IMR-90 (cell line): ENCODE data around the gene YTHDC2. TPM values are rescaled to one million over a fixed set of nuclear protein-coding genes. Genes with fewer than 3 reads are reported as not detected.

Experiments
- ATAC-seq: fragments of 200-7000 bp; cut with Tn5 transposase; 2 replicates; pipeline ENCODE4 v1.9.1; 2020; ENCODE audit warnings: low read depth, mild to moderate bottlenecking, moderate library complexity
- BruUV-seq: library from RNA; stranded (reverse); fragments of 400-500 nt; replicated peaks from 2 replicates; lab custom pipeline; 2021; lab: Mats Ljungman, UMichigan
- CTCF ChIA-PET: fragments of 300-600 bp; formaldehyde crosslinking; extraction: SDS; loops from one replicate; lab custom pipeline; 2021; ENCODE audit warnings: antibody characterized with exemption; lab: Yijun Ruan, JAX
- POLR2A ChIA-PET: fragments of 300-600 bp; sonication (Branson Sonifier 250); formaldehyde crosslinking; loops from one replicate; lab custom pipeline; 2022; ENCODE audit warnings: antibody characterized with exemption; ENCODE audit not compliant: unreplicated experiment; lab: Charles Lee
- DNase-seq: peaks from one replicate; pipeline ENCODE4 v3.0.0; 2013
- H2AFZ ChIP-seq: replicated peaks from 2 replicates; pipeline ENCODE3; 2013; ENCODE audit warnings: low read length, mild to moderate bottlenecking; ENCODE audit not compliant: poor library complexity
- H2AK5ac ChIP-seq: 2 replicates; pipeline ENCODE4 v1.6.1; 2013; ENCODE audit warnings: low read depth, low read length, inconsistent platforms
- H2AK9ac ChIP-seq: replicated peaks from 2 replicates; pipeline ENCODE3; 2013; ENCODE audit warnings: mild to moderate bottlenecking, low read depth, low read length, moderate library complexity; ENCODE audit not compliant: poor library complexity
- H2BK120ac ChIP-seq: 2 replicates; pipeline ENCODE4 v1.6.1; 2013; ENCODE audit warnings: low read depth, low read length, inconsistent platforms
- H2BK15ac ChIP-seq: 3 replicates; pipeline ENCODE4 v1.6.1; 2013; ENCODE audit warnings: low read depth, low read length, inconsistent platforms
- H2BK20ac ChIP-seq: 2 replicates; pipeline ENCODE4 v1.6.1; 2013; ENCODE audit warnings: low read depth, mild to moderate bottlenecking, inconsistent platforms, low read length, moderate library complexity
- H2BK5ac ChIP-seq: 2 replicates; pipeline ENCODE4 v1.6.1; 2013; ENCODE audit warnings: mild to moderate bottlenecking, low read depth, low read length, inconsistent platforms; ENCODE audit not compliant: poor library complexity, severe bottlenecking
- H3K14ac ChIP-seq: replicated peaks from 2 replicates; pipeline ENCODE4 v1.6.1; 2013; ENCODE audit warnings: low read depth, low read length, inconsistent platforms
- H3K18ac ChIP-seq: 2 replicates; pipeline ENCODE4 v1.6.1; 2013; ENCODE audit warnings: low read depth, low read length, control low read depth
- H3K23ac ChIP-seq: 2 replicates; pipeline ENCODE4 v1.6.1; 2013; ENCODE audit warnings: low read depth, low read length, inconsistent platforms
- H3K27ac ChIP-seq: 2 replicates; pipeline ENCODE4 v1.5.1; 2013; ENCODE audit warnings: mild to moderate bottlenecking, control low read depth, low read length; ENCODE audit not compliant: insufficient read depth
- H3K27me3 ChIP-seq: 2 replicates; pipeline ENCODE4 v1.6.1; 2013; ENCODE audit warnings: low read length; ENCODE audit not compliant: control insufficient read depth, insufficient read depth
- H3K36me3 ChIP-seq: 2 replicates; pipeline ENCODE4 v1.6.1; 2013; ENCODE audit warnings: low read length, mixed read lengths; ENCODE audit not compliant: control insufficient read depth, insufficient read depth
- H3K4ac ChIP-seq: 2 replicates; pipeline ENCODE4 v1.6.1; 2013; ENCODE audit warnings: low read depth, low read length, inconsistent platforms
- H3K4me1 ChIP-seq: 2 replicates; pipeline ENCODE4 v1.6.1; 2013; ENCODE audit warnings: low read length, mixed read lengths; ENCODE audit not compliant: control insufficient read depth, insufficient read depth
- H3K4me2 ChIP-seq: 2 replicates; pipeline ENCODE4 v1.6.1; 2013; ENCODE audit warnings: low read depth, mild to moderate bottlenecking, control low read depth, low read length, moderate library complexity
- H3K4me3 ChIP-seq: 2 replicates; pipeline ENCODE4 v1.5.1; 2013; ENCODE audit warnings: low read depth, mild to moderate bottlenecking, control low read depth, low read length, moderate library complexity; ENCODE audit not compliant: insufficient read depth
- H3K56ac ChIP-seq: 2 replicates; pipeline ENCODE4 v1.6.1; 2013; ENCODE audit warnings: low read length, inconsistent platforms; ENCODE audit not compliant: insufficient read depth; ENCODE audit errors: extremely low read depth
- H3K79me1 ChIP-seq, 2 experiments: 2 replicates each; pipeline ENCODE4 v1.6.1; 2013; ENCODE audit warnings: low read length in 2 of 2, inconsistent platforms in 1 of 2, low read depth in 1 of 2
- H3K9ac ChIP-seq: 2 replicates; pipeline ENCODE4 v1.6.1; 2013; ENCODE audit warnings: low read depth, low read length, control low read depth
- H3K9me1 ChIP-seq: 2 replicates; pipeline ENCODE4 v1.6.1; 2013; ENCODE audit warnings: low read length, inconsistent platforms; ENCODE audit not compliant: insufficient read depth
- H3K9me3 ChIP-seq: 2 replicates; pipeline ENCODE4 v1.6.1; 2013; ENCODE audit warnings: low read length; ENCODE audit not compliant: control insufficient read depth, insufficient read depth
- H4K20me1 ChIP-seq: 2 replicates; pipeline ENCODE4 v1.6.1; 2013; ENCODE audit warnings: low read length, inconsistent platforms; ENCODE audit not compliant: insufficient read depth
- H4K5ac ChIP-seq: 2 replicates; pipeline ENCODE4 v1.6.1; 2013; ENCODE audit warnings: mild to moderate bottlenecking, low read depth, low read length, control low read depth
- H4K8ac ChIP-seq, 2 experiments: 2 replicates each; pipeline ENCODE4 v1.6.1; 2013; ENCODE audit warnings: low read depth in 2 of 2, low read length in 2 of 2, control low read depth in 1 of 2, inconsistent platforms in 1 of 2
- H4K91ac ChIP-seq: 2 replicates; pipeline ENCODE4 v1.6.1; 2013; ENCODE audit warnings: low read depth, low read length, inconsistent platforms; ENCODE audit not compliant: insufficient read depth
- BHLHE40 ChIP-seq: fragments of 150-350 bp; IDR thresholded peaks from 2 replicates; pipeline ENCODE4 v1.6.1; 2016; ENCODE audit warnings: mild to moderate bottlenecking, low read depth, low read length
- CEBPB ChIP-seq: IDR thresholded peaks from 2 replicates; pipeline ENCODE4 v1.6.1; 2012; ENCODE audit warnings: low read depth, low read length, improper control_type of control experiment
- CHD1 ChIP-seq: IDR thresholded peaks from 2 replicates; pipeline ENCODE4 v1.6.1; 2012; ENCODE audit warnings: low read depth, low read length, improper control_type of control experiment
- FOS ChIP-seq: fragments of 150-350 bp; IDR thresholded peaks from 2 replicates; pipeline ENCODE4 v1.6.1; 2016; ENCODE audit warnings: low read depth, low read length
- MAFK ChIP-seq: IDR thresholded peaks from 2 replicates; pipeline ENCODE4 v1.6.1; 2012; ENCODE audit warnings: low read depth, low read length, improper control_type of control experiment
- MAZ ChIP-seq: IDR thresholded peaks from 2 replicates; pipeline ENCODE4 v1.6.1; 2012; ENCODE audit warnings: low read depth, mild to moderate bottlenecking, low read length, improper control_type of control experiment, moderate library complexity, borderline replicate concordance
- MXI1 ChIP-seq: IDR thresholded peaks from 2 replicates; pipeline ENCODE4 v1.6.1; 2012; ENCODE audit warnings: low read depth, mild to moderate bottlenecking, low read length, moderate library complexity, borderline replicate concordance
- NFE2L2 ChIP-seq: fragments of 150-350 bp; IDR thresholded peaks from 2 replicates; pipeline ENCODE4 v1.6.1; 2016; ENCODE audit warnings: low read depth, mild to moderate bottlenecking, low read length
- POLR2A ChIP-seq: IDR thresholded peaks from 2 replicates; pipeline ENCODE4 v1.6.1; 2012; ENCODE audit warnings: mild to moderate bottlenecking, low read depth, low read length
- RAD21 ChIP-seq: IDR thresholded peaks from 2 replicates; pipeline ENCODE4 v1.6.1; 2012; ENCODE audit warnings: low read length, improper control_type of control experiment
- RCOR1 ChIP-seq: IDR thresholded peaks from 2 replicates; pipeline ENCODE4 v1.6.1; 2012; ENCODE audit warnings: mild to moderate bottlenecking, low read length, improper control_type of control experiment; ENCODE audit not compliant: insufficient replicate concordance
- RFX5 ChIP-seq: IDR thresholded peaks from 2 replicates; pipeline ENCODE4 v1.8.0; 2012; ENCODE audit warnings: low read depth, mild to moderate bottlenecking, low read length, moderate library complexity
- SMC3 ChIP-seq: fragments of 150-350 bp; IDR thresholded peaks from 2 replicates; pipeline ENCODE4 v1.6.1; 2016; ENCODE audit warnings: low read depth, mild to moderate bottlenecking, antibody characterized with exemption, low read length, moderate library complexity
- WGBS, 2 experiments: methylation state at CpG; one replicate each; pipeline versions ENCODE4 v1.1.5 to v1.1.7; 2013; ENCODE audit warnings: missing lambda C conversion rate in 2 of 2; ENCODE audit not compliant: insufficient read length in 1 of 2; ENCODE audit errors: extremely low coverage in 2 of 2; 5-methylcytosine and 5-hydroxymethylcytosine counted together
- dilution Hi-C: fragments of 300-500 bp; cut with HindIII; formaldehyde crosslinking; loops from one replicate; pipeline ENCODE4 v1.14.3; 2018; ENCODE audit warnings: low sequenced_read_pairs; ENCODE audit not compliant: unreplicated experiment
- in situ Hi-C: fragments of 300-500 bp; cut with MboI; formaldehyde crosslinking; loops from 3 replicates; pipeline ENCODE4 v1.14.3; 2019; ENCODE audit warnings: low sequenced_read_pairs, inconsistent platforms, mixed read lengths
- intact Hi-C: fragments of 100-400 bp; cut with micrococcal nuclease; formaldehyde crosslinking; loops from 2 replicates; pipeline ENCODE4 v1.10.0; 2022
- polyA plus RNA-seq, 3 experiments: library from polyadenylated mRNA; depleted of rRNA; stranded (reverse); fragments of >200 nt; gene quantifications; 2 replicates each; pipeline ENCODE4 v1.2.3, GENCODE V29; 2012; ENCODE audit warnings: low replicate concordance in 1 of 3
- total RNA-seq: library from RNA; depleted of rRNA; stranded (reverse); fragments of >200 nt; gene quantifications from 2 replicates; pipeline ENCODE4 v1.2.3, GENCODE V29; 2012
- TF ChIP-seq, protein P1 (sequence below): fragments of 150-350 bp; IDR thresholded peaks from 2 replicates; pipeline ENCODE4 v1.6.1; 2017; ENCODE audit warnings: mild to moderate bottlenecking, antibody characterized with exemption, low read length, low read depth
- TF ChIP-seq, protein P2 (sequence below): conservative IDR thresholded peaks from 2 replicates; pipeline ENCODE4 v1.5.1; 2012; ENCODE audit warnings: mild to moderate bottlenecking, low read depth, low read length, improper control_type of control experiment
- TF ChIP-seq, protein P3 (sequence below): fragments of 150-350 bp; IDR thresholded peaks from 2 replicates; pipeline ENCODE4 v1.6.1; 2016; ENCODE audit warnings: low read depth, mild to moderate bottlenecking, low read length, moderate library complexity, borderline replicate concordance

Gene YTHDC2
- total and polyA plus RNA-seq, 2 of the 4 experiments (the other 2 are of a cell fraction), result 6.5 to 13.4 TPM

DNA sequence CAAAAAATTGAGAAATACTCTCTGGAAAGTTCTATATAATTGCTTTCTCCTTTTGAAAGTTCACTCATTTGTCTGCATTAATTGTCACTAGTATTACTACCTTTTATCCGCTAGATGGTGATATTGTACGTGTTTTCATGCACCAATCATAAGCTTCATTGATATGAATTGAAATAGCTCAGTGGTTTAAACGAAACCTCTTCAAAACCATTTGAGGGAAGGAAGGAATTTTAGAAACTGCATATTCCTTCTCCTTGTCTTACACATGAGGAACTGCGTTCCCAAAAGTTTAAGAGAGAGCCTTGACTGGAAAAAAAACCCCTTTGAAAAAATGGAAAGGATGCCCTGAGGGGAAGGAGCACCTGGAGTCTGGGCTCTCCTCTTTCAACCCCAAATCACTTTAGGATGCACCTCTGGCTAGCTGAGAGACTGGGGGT lies 98.6 kb downstream of the YTHDC2 start:
- ChIA-PET POLR2A (interaction anchor here (0.6 kb wide), 1 partner anchor 729 kb away, joined by 3 read pairs; no protein-coding TSS in a partner anchor), CTCF (interaction anchor here (0.5 to 1.0 kb wide), 11 partner anchors 12 to 1457 kb away, joined by 3 to 6 read pairs (median 3); no protein-coding TSS in a partner anchor)
- H3K4me2 ChIP-seq, result no peak overlapping the region
- H3K4ac ChIP-seq, result no peak overlapping the region
- in situ Hi-C loops, result loop anchor here (25.0 kb wide), 1 partner anchor 1050 kb away; no protein-coding TSS in a partner anchor
- H2BK20ac ChIP-seq, result no peak overlapping the region
- H3K4me3 ChIP-seq, result no peak overlapping the region
- no peak overlapping the region for H3K27ac ChIP-seq
- H2AK5ac ChIP-seq, result no peak overlapping the region
- H2AFZ ChIP-seq, result no peak overlapping the region
- no peak overlapping the region for H2BK15ac ChIP-seq
- dilution Hi-C loops, result no loop called here
- H2BK120ac ChIP-seq, result no peak overlapping the region
- no peaks in the 10 kb centered on the region for H3K79me1 ChIP-seq
- H3K18ac ChIP-seq, result no peak overlapping the region
- no peaks in the 10 kb centered on the region for H3K9me3 ChIP-seq
- peak; percentile 51 for DNase-seq
- ATAC-seq, result peak; percentile 61
- WGBS, 2 experiments, result no CpG with 5 or more reads among the region's 4 CpGs
- no peak overlapping the region for H2BK5ac ChIP-seq
- H3K36me3 ChIP-seq, result no peaks in the 10 kb centered on the region
- H3K23ac ChIP-seq, result no peak overlapping the region
- H3K9ac ChIP-seq, result no peak overlapping the region
- no peaks in the 10 kb centered on the region for H3K9me1 ChIP-seq
- no peak overlapping the region for H2AK9ac ChIP-seq
- TF ChIP-seq BHLHE40 (no peak), NFE2L2 (no peak), POLR2A (no peak), FOS (no peak), CEBPB (no peak), RAD21 (peak; percentile 69), SMC3 (peak; percentile 59), CHD1 (no peak), RCOR1 (no peak), MXI1 (no peak), MAZ (no peak), MAFK (no peak), RFX5 (no peak)
- TF ChIP-seq, protein P1, sequence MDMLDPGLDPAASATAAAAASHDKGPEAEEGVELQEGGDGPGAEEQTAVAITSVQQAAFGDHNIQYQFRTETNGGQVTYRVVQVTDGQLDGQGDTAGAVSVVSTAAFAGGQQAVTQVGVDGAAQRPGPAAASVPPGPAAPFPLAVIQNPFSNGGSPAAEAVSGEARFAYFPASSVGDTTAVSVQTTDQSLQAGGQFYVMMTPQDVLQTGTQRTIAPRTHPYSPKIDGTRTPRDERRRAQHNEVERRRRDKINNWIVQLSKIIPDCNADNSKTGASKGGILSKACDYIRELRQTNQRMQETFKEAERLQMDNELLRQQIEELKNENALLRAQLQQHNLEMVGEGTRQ, result no peak
- TF ChIP-seq, protein P2, sequence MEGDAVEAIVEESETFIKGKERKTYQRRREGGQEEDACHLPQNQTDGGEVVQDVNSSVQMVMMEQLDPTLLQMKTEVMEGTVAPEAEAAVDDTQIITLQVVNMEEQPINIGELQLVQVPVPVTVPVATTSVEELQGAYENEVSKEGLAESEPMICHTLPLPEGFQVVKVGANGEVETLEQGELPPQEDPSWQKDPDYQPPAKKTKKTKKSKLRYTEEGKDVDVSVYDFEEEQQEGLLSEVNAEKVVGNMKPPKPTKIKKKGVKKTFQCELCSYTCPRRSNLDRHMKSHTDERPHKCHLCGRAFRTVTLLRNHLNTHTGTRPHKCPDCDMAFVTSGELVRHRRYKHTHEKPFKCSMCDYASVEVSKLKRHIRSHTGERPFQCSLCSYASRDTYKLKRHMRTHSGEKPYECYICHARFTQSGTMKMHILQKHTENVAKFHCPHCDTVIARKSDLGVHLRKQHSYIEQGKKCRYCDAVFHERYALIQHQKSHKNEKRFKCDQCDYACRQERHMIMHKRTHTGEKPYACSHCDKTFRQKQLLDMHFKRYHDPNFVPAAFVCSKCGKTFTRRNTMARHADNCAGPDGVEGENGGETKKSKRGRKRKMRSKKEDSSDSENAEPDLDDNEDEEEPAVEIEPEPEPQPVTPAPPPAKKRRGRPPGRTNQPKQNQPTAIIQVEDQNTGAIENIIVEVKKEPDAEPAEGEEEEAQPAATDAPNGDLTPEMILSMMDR, result peak; percentile 67
- TF ChIP-seq, protein P3, sequence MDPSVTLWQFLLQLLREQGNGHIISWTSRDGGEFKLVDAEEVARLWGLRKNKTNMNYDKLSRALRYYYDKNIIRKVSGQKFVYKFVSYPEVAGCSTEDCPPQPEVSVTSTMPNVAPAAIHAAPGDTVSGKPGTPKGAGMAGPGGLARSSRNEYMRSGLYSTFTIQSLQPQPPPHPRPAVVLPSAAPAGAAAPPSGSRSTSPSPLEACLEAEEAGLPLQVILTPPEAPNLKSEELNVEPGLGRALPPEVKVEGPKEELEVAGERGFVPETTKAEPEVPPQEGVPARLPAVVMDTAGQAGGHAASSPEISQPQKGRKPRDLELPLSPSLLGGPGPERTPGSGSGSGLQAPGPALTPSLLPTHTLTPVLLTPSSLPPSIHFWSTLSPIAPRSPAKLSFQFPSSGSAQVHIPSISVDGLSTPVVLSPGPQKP, result no peak
- intact Hi-C loops, result loop anchor here (1.0 to 10.0 kb wide), 5 partner anchors 68 to 1643 kb away; no protein-coding TSS in a partner anchor
- no TSS peak for BruUV-seq
- H3K14ac ChIP-seq, result no peak overlapping the region
- H4K8ac ChIP-seq, result no peak overlapping the region
- H4K20me1 ChIP-seq, result no peaks in the 10 kb centered on the region
- no peak overlapping the region for H4K5ac ChIP-seq
- no peak overlapping the region for H3K56ac ChIP-seq
- H3K4me1 ChIP-seq, result peaks cover 9% of the 10 kb centered on the region
- no peaks in the 10 kb centered on the region for H3K27me3 ChIP-seq
- H4K91ac ChIP-seq, result no peak overlapping the region
